Stimulated activated CD8-positive, alpha-beta memory T cell treated with anti-CD3 and anti-CD28 coated beads, Interleukin-15, amount 100 ng/mL, for 24 hours (primary cell): ENCODE results near the gene ZDHHC18.

Source experiments
- DNase-seq: peaks from one replicate; pipeline ENCODE4 v3.0.0-alpha.2; 2020; ENCODE audit warnings: low read depth

Gene ZDHHC18

GRCh38 chr1:26826261-26827105, at the start of gene ZDHHC18:
TSS of gene ZDHHC18 (plus strand) at chr1:26826688. CDS start at chr1:26826805, 117 bp downstream.
- peak; percentile 58 for DNase-seq

GRCh38 chr1:26779098-26779668, 47.3 kb upstream of the ZDHHC18 start:
- no peak for DNase-seq

GRCh38 chr1:26780344-26780957, 46.0 kb upstream of the ZDHHC18 start:
- no peak for DNase-seq

GRCh38 chr1:26781206-26781825, 45.2 kb upstream of the ZDHHC18 start:
- DNase-seq, result no peak

- DNase-seq, result no peak
Observed at GRCh38 chr1:26782521-26783212, 43.8 kb upstream of the ZDHHC18 start.

- DNase-seq, result no peak
Observed at GRCh38 chr1:26783646-26784022, 42.9 kb upstream of the ZDHHC18 start.

- DNase-seq, result no peak
Observed at GRCh38 chr1:26784023-26784871, 42.2 kb upstream of the ZDHHC18 start.

GRCh38 chr1:26784886-26785285, 41.6 kb upstream of the ZDHHC18 start:
- DNase-seq, result no peak

- no peak for DNase-seq
Observed at GRCh38 chr1:26785611-26786436, 40.7 kb upstream of the ZDHHC18 start.

GRCh38 chr1:26786437-26787380, 39.8 kb upstream of the ZDHHC18 start:
- no peak for DNase-seq

- DNase-seq, result peak; percentile 25
Observed at GRCh38 chr1:26787381-26787705, 39.1 kb upstream of the ZDHHC18 start.

- peak; percentile 86 for DNase-seq
Observed at GRCh38 chr1:26787706-26788514, 38.6 kb upstream of the ZDHHC18 start, which contains the start of gene PIGV. TSS of gene PIGV (plus strand) at chr1:26787950. CDS start at chr1:26790816, 2,866 bp downstream.

GRCh38 chr1:26788515-26788785, 38.0 kb upstream of the ZDHHC18 start:
- no peak for DNase-seq

- DNase-seq, result peak; percentile 49
Observed at GRCh38 chr1:26788836-26789611, 37.5 kb upstream of the ZDHHC18 start.

- no peak for DNase-seq
Observed at GRCh38 chr1:26789612-26789865, 36.9 kb upstream of the ZDHHC18 start.

- no peak for DNase-seq
Observed at GRCh38 chr1:26789931-26790330, 36.6 kb upstream of the ZDHHC18 start.

GRCh38 chr1:26790551-26790953, 35.9 kb upstream of the ZDHHC18 start:
- no peak for DNase-seq

- no peak for DNase-seq
Observed at GRCh38 chr1:26791148-26791547, 35.3 kb upstream of the ZDHHC18 start.
